Stimulated activated CD8-positive, alpha-beta memory T cell treated with anti-CD3 and anti-CD28 coated beads, Interleukin-7, amount 100 ng/mL, for 48 hours (primary cell): ENCODE data around the gene HEPACAM.
A peak's percentile ranks its signal among the peaks of the same experiment; 100 is the strongest.

Experiments used
- DNase-seq, 2 donors: peaks; one replicate each; pipeline ENCODE4 v3.0.0-alpha.2; 2020; ENCODE audit warnings: low read depth in 1 of 2; ENCODE audit errors: extremely low read depth in 1 of 2

HEPACAM gene

DNA sequence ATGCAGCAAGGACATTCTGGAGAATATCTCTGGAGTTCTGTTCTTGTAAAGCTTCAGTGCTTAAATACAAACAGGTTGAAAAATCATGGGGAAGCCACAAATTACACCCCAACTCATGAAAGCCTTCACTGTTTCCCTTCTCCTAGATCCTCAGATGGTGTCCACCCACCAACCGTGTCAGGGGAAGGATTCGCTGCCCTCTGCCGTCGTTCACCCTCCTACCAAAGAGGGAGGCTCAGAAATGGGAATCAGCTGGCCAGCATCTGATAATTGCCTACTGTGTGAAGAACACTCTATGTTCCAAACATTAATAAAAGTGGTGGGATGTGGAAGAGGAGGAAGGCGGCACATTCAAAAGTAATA lies 7.4 kb upstream of the HEPACAM start:
- no peak for DNase-seq

DNA sequence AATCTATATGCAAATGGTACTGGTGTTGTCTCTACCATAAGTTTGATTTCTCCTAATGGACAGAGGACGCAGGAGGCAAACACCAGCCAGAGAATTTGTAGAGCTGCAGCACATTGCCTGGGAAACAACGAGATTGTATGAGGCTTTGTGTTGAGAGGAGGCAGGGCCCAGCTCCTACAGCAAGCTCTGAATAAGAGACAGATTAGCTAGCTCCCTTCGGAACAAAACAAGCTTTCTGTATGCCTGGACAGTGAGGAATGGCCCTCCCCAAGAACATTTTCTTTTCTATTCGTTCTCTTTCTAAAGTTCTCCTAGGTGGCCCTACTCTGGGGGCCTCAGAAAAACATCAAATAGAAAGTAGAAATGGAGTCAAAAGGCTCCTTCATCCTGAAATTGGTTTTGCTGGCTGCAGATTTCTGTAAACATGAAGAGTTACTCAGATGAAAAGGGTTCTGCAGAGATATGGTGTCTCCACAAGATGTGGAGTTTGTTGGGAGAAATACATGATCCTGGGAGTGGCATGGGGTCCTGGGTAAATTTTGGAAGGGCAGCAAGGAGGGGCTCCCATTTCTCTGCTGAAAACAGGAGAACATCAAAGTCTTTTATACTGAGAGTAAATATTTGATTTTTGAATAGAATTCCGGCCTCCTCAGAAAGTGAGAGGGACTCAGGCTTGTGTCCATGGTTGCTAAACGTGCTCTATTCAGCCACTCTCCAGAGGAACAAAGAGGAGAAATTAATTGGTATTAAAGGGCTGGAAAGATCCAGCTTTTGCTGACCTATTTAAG lies 6.8 kb upstream of the HEPACAM start:
- DNase-seq = no peak

DNA sequence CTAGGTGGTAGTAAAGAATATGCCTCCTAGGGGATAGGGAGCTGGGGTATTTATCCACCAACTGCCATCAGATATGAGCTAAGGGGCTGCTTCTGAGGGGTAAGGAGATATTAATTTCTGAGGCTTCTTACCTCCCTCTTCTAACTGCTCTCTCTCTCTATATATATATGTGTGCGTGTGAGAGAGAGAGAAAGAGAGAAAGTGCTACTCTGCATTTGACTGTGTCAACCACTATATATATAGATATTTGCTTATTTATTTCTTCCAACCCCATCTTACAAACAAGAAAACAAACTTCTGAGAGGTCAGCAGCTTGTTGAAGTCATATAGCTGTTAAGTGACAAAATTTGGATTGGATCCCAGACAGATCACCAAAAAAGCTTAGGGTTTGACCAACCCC lies 5.9 kb upstream of the HEPACAM start:
- no peak for DNase-seq

DNA sequence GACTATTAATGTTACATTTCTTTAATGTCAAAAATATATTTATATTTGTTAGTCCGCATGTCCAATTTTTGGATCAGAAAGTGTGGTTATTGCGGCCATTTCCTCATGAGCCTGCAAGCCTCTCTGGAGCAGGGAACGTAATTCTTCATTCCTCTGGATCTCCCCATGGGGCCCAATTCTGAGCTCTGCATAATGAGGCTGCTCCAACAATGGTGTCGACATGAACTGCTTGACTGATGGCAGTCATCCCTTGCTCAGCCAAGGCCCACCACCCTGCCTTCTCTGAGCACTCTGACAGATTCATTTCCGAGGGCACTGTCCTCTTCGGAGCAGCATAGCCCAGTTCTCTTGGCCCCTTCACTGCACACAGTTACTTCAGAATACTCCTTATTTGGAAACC lies 3.1 kb upstream of the HEPACAM start:
- no peak for DNase-seq

DNA sequence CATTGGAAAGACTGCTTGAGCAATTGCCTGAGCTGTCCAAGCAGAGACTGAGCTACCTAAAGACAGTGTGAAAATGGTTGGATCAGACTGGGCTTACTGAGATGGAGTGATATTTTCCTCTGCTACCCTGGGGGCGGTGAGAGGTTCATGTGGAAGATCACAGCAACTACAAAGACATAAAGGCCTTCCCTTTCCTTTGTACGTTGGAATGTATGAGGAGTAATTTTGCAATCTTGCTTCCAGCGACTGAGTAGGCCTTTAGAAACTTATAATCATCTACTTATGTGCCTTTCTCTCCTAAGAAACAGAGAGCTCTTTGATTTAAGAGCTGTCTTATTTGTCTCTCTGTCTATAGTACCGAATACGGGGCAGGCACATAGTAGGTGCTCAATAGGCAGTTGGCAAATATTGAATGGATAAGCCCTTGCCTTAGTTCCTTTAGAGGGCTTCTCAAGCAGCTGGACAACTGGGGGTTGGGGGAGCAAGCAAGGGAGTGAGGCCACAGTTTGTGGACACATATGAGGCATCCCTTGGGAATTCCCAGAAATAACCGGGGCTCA lies 2.4 kb upstream of the HEPACAM start:
- no peak for DNase-seq

DNA sequence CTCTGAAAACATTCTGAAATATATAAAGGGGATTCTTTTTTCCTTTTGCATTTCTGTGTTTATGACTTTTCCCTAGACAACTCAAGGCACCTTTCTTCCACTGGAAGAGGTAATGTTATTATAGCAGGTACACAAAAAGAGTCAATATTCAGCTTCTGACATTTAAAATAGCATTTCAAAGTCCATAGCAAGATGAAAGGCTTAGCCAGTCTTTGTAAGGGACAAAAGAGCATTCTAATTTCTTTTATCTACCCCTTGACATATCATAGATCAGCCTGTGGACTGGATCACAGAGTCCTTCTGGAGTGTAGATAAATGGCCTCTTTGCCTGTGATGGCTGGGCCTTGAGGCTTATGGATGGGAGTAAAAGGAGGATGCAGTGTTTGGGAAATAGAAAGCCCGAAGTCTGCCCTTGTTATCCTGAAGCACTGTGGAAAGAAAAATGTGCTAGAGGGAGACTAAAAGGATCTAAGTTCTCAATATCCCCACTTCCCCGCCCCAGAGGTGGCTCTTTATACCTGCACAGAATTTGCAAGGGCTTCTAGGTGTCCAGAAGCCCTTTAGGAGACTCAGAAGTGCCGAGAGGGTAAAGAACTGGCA lies 1.6 kb upstream of the HEPACAM start:
- DNase-seq = no peak

DNA sequence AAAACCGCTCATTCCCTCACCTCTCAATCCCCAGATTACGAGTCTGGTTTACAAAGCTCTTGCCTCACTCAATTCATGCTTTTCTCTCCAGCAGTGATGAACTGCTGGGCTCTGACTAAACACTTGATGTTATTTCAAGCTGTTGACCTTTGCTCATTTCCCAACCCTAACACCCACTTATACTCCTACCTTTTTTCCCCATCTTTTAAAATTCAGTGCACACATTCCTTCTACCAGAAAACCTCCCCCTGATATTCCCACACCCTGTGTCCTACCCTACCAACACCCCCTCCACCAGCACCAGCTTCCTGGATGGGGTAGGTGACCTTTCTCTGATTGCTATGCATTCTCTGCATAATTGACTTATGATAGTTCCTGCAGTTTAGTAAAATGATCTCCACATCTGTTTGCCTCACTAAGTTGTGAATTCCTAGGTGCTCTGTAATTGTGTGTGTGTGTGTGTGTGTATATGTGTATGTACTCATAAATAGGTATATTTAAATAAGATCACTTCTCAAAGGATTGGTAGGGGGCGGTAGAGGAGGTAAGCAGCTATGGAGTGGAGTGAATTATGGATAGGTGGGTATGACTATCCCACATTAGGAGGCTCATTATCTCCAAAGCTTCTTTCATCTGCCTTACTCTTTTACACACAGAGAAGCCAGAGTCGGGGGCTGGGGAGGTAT lies 842 bp downstream of the HEPACAM start:
- no peak for DNase-seq

DNA sequence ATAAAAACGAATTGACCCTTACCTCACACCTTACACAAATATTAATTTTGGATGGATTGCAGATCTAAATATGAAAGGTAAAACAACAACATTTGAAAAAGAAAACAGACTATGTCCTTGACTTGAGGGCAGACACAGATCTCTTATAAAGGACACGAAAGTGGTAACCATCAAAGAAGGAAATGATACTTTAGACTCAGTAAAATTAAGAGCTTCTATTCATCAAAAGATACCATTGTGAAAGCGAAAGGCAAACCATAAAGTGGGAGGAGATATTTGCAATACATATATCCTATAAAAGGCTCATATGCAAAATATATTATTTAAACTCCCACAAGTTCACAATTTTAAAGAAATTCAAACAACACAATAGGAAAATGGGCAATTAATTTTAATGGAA lies 5.0 kb downstream of the HEPACAM start:
- no peak for DNase-seq

DNA sequence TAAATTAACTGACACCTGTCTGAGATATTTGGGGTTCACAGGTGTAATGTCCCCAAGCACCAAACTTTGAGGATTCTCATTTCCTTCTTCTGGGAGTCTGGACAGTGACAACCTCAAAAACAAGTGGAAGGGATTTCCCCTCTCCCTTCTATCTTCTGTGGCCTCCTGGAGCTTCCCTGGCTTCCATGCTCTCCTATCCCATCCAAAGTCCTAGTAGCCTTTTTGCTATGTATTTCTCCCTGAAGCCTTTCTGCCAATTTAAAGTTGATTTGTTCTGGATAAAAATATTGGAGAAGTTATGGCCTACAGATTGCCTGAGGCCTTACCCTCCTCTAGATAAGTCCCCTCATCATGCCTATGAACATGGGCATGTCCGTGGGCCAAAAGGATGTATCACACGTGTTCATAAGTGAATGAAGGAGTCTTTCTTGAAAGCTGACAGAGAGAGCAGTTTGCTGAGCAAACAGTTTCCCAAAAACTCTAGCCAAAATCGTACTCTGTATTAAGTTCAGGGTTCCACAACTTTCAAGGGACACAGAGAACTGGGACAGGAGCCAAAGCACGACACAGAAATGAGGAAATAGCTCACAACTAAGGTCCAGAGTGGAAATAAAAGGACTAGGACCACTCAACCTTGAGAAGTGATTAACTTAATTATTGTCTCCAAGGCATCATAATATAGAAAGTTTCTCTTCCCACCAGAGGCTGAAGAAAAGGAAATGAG lies 6.7 kb downstream of the HEPACAM start:
- no peak for DNase-seq

DNA sequence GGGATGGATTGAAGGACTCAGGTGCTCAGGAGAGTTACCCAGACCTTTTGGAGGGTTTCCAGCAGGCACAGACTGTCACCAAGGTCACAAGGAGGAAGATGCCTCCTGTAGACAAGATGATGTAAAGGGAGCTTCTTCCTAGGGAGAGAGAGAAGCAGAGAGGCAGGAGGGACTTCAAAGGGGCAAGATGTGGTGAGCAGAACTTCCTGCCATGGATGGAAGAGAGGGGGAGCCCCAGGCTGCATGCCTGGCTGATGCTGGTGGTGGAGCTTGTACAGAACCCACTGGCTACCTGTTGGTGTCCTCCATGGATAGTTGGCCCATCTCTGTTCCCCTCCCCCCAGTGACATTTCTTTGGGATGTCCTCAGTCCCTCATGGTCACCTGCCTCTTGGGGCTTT lies 12.6 kb downstream of the HEPACAM start:
- DNase-seq = no peak

DNA sequence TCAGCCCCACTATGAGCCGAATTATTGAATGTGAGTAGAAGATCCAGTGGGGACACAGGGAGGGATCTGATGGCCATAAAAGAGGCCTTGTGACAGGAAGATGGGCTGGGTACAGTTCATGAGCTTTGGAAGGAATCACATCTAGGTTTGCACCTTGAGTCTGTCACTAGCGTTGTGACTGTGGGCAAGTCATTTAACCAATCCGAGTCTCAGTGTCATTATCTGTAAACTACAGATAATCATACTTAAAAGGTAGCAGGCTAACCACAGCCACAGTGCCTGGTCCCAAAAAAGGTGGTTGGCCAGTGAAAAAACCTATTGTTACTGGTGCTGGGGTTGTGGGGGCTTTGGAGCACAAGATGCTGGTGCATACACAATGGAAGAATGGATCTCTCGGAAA lies 13.0 kb downstream of the HEPACAM start:
- DNase-seq = no peak

DNA sequence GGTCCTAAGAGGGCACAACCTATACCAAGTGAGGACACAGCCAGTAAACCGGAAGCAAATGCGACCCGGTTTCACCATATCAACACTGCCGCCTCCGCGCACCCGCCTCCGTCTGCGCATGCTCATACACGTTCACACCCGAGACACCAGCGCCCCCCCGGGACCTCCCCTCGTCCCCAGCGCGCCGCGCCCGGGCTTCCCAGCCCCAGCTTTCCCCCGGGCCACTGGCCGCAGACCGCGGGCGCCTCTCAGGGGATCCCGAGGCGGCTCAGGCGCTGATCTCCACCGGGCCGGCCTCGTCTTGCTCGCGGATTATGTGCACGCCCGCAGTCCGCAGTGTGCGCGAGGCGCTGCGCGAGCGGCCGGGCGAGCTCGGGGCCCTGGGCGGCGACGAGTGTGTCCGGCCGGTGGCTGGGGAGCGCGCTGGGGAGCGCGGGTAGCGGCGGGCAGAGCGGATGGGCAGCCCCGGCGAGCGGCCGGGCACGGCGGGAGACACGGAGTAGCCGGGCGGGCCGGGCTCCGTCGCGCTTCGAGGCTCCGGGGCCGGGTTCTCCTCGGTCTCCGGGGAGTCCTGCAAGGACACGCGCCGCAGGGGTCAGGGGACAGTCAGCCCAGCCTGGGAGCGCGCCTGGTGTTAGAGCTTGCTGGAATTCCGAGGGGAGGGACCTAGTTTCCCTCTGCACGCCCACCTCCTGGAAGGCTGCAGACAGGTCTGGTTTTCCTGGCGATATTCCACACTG lies 14.8 kb downstream of the HEPACAM start:
- DNase-seq = peak; percentile 54 to 63

DNA sequence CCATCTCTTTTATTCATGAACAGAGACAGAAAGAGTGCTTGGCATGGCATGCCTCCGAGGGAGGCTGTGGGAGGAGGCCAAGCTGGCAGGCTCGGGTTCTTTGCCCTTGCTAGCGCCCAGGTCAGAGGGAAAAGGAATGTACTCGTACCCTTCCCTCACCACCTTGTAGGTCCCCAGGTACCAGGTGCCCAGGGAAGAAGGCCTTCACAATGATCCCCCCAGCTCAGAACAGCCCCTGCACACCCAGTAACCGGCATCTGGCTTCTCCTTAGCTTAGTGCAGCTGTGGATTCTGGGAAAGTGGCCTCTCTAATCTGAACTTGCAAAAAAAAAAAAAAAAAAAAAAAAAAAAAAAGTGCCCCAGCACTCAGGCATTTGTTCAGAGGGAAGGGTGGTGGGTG lies 15.5 kb downstream of the HEPACAM start:
- no peak for DNase-seq

DNA sequence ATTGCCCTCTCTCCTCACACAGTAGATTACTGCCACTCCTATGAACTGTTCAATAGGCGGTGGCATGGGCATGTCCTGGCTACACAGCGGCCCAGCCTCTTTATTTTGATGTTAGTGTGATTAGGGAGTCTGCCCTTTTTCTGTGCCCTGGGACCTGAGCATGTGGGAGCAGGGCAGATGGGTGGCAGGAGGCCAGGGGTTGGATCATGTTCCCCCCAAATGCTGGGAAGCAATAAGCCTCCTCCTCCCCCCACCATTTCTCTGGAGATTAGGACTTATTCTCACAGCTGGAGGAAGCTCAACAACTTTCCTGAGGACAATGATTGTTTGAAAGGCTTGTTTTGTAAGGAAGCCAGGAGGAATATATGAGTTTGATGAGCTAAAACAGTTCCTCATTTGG lies 15.9 kb downstream of the HEPACAM start:
- no peak for DNase-seq

DNA sequence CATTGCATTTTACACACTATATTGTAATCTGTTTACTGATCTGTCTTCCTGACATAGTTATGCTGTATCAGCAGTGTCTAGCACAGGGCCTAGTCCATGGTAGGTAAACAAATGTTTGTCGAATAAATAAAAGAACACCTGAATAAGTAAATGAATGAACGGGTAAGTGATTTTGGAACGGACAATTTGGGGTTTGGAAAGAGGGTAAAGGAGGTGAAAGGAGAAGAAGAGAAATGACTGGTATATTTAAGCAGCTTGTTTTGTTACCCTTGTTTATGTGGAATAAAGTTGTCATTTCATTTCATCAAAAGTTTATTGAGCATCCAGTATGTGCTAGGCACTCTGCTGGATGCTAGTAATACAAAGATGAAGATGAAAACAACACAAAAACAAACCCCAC lies 16.9 kb downstream of the HEPACAM start, which contains the start of gene HEPN1:
HEPN1 (plus strand) TSS at position 301 of the 400 bp plus-strand sequence.
- DNase-seq = no peak

DNA sequence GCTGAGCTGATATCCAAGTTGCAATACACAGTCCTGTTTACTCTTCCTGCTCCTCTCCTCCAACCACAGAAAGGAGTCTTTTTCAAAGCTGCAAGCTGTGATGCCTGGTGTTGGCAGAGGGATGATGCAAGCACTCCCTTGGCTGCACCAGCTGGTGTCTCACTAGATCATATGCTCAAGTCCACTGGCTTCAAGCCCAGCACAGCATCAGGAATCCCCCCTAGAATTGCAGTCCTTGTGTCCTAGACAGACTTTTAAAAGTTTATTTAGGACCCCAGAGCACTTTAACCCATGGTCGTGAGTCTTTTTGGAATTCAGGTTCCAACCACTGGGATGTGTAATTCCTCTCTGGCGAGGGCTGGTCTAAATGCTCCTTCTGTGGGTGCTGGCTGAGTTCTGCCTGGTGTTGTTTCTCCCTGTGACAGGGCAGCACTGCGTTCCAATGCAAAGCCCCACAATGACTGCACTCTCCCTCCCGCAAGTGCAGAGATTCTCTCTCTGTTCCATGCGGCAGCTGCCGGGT lies 18.7 kb downstream of the HEPACAM start:
- DNase-seq = no peak

DNA sequence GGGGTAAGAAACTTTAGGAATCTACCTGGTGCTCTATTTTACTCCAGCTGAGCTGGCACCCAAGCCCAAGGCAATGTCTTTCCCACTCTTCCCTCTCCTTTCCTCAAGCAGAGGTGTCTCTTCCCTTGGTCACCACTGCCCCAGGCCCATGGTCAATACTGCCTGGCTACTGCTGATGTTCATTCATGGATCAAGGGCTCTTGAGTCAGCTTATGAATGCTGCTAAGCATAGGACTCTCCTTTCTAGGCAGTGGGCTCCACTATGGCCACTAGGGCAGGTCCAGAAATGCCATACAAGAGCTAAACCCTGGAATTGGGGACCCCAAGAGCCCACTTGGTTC lies 19.5 kb downstream of the HEPACAM start:
- no peak for DNase-seq

DNA sequence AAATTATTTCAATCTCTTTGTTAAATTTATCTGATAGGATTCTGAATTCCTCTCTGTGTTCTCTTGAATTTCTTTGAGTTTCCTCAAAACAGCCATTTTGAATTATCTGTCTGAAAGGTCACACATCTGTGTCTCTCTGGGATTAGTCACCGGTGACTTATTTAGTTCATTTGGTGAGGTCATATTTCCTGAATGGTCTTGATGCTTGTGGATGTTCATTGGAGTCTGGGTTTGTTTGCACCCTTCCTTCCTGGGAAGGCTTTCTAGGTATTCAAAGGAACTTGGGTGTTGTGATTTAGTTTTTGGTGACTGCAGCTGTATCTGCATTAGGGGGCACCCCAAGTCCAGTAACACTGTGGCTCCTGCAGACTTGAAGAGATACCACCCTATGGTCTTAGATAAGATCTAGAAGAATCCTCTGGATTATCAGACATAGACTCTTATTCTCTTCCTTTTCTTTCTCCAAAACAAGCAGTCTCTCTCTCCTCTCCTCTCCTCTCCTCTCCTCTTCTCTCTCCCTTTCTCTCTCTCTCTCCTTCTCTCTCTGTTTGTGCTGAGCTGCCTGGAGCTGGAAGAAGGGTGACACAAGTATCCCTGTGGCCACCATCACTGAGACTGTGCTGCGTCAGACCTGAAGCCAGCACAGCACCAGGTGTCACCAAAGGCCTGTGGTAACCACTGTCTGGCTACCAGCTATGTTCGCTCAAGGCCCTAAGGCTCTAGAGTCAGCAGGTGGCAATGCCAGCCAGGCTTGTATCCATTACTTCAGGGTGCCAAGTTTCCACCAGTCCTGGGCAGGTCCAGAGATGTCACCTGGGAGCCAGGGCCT lies 20.1 kb downstream of the HEPACAM start:
- no peak for DNase-seq

DNA sequence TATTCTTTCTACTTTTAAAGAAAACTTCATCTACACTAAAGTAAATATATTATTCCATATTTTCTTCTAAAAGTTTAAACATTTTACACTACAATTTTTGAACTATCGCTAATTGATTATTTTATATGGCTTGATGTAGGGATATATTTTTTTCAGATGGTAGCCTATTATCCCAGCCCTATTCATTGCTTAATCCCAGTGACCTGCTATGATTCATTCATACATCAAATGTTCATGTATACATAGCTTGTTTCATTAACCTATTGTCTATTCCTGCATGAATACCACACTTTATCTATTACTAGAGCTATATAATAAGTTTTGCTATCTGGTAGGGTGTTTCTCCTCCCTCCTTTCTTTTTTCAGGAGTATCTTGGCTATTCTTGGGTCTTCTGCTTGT lies 33.2 kb downstream of the HEPACAM start:
- no peak for DNase-seq

DNA sequence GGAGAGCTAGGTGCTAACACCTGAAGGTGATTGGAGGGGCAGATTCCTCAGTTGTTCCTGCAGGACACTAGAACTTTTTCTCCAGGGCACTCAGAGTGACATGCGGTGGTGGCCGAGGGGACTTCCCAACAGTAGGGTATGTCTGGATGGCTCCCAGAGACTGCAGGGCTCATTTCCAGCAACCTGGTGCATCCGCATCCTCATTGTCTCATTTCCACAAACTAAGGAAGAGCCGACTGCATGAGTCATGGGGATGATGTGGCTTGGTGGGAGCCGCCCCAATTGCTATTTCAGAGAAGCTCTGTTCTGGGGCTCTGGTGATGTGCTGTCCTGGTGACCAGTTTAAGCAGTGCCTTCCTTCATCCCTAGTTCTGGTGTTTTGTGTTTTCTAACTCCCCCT lies 35.4 kb downstream of the HEPACAM start:
- DNase-seq = no peak
